Left kidney (tissue), 8 donors: ENCODE data around the gene RBM15. TPM values are rescaled to one million over a fixed set of nuclear protein-coding genes. Genes with fewer than 3 reads are reported as not detected.

Experiments used
- DNase-seq: peaks from one replicate; pipeline ENCODE4 v3.0.0-alpha.2; 2013
- long read RNA-seq, 8 donors: transcript quantifications; one replicate each; lab custom pipeline, GENCODE V29; 2026
- polyA plus RNA-seq: library from polyadenylated mRNA; unstranded; fragments of 120-200 nt; gene quantifications from one replicate; pipeline ENCODE4 v1.2.1, GENCODE V29; 2013; ENCODE audit not compliant: insufficient read length

RBM15 gene, protein sequence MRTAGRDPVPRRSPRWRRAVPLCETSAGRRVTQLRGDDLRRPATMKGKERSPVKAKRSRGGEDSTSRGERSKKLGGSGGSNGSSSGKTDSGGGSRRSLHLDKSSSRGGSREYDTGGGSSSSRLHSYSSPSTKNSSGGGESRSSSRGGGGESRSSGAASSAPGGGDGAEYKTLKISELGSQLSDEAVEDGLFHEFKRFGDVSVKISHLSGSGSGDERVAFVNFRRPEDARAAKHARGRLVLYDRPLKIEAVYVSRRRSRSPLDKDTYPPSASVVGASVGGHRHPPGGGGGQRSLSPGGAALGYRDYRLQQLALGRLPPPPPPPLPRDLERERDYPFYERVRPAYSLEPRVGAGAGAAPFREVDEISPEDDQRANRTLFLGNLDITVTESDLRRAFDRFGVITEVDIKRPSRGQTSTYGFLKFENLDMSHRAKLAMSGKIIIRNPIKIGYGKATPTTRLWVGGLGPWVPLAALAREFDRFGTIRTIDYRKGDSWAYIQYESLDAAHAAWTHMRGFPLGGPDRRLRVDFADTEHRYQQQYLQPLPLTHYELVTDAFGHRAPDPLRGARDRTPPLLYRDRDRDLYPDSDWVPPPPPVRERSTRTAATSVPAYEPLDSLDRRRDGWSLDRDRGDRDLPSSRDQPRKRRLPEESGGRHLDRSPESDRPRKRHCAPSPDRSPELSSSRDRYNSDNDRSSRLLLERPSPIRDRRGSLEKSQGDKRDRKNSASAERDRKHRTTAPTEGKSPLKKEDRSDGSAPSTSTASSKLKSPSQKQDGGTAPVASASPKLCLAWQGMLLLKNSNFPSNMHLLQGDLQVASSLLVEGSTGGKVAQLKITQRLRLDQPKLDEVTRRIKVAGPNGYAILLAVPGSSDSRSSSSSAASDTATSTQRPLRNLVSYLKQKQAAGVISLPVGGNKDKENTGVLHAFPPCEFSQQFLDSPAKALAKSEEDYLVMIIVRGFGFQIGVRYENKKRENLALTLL
- polyA plus RNA-seq: 13.8 TPM
- long read RNA-seq, donor 1, full-length matches to known transcripts: 10 of 10 reads
- long read RNA-seq, donor 1, partial matches to known transcripts: 0 of 10 reads
- long read RNA-seq, donor 1, other reads (novel, unspliced or antisense): 0 of 10 reads
- long read RNA-seq, donor 2, transcript RBM15-203 (1 exons, 3,368 nt): major isoform, 8 of 8 reads
- long read RNA-seq, donor 2, partial matches to known transcripts: 0 of 8 reads
- long read RNA-seq, donor 2, other reads (novel, unspliced or antisense): 0 of 8 reads
- long read RNA-seq, donor 3, transcript RBM15-203 (1 exons, 3,368 nt): major isoform, 6 of 7 reads
- long read RNA-seq, donor 3, partial matches to known transcripts: 0 of 7 reads
- long read RNA-seq, donor 3, other reads (novel, unspliced or antisense): 0 of 7 reads
- long read RNA-seq, donor 4, partial matches to known transcripts: 0 of 1 reads
- long read RNA-seq, donor 4, other reads (novel, unspliced or antisense): 0 of 1 reads
- long read RNA-seq, donor 5, partial matches to known transcripts: 0 of 3 reads
- long read RNA-seq, donor 5, other reads (novel, unspliced or antisense): 0 of 3 reads
- long read RNA-seq, donor 6, transcript RBM15-203 (1 exons, 3,368 nt): major isoform, 5 of 5 reads
- long read RNA-seq, donor 6, partial matches to known transcripts: 0 of 5 reads
- long read RNA-seq, donor 6, other reads (novel, unspliced or antisense): 0 of 5 reads
- long read RNA-seq, donor 7, transcript RBM15-203 (1 exons, 3,368 nt): major isoform, 8 of 39 reads
- long read RNA-seq, donor 7, partial matches to known transcripts: 20 of 39 reads
- long read RNA-seq, donor 7, other reads (novel, unspliced or antisense): 10 of 39 reads
- long read RNA-seq, donor 8, partial matches to known transcripts: 0 of 3 reads
- long read RNA-seq, donor 8, other reads (novel, unspliced or antisense): 0 of 3 reads

DNA sequence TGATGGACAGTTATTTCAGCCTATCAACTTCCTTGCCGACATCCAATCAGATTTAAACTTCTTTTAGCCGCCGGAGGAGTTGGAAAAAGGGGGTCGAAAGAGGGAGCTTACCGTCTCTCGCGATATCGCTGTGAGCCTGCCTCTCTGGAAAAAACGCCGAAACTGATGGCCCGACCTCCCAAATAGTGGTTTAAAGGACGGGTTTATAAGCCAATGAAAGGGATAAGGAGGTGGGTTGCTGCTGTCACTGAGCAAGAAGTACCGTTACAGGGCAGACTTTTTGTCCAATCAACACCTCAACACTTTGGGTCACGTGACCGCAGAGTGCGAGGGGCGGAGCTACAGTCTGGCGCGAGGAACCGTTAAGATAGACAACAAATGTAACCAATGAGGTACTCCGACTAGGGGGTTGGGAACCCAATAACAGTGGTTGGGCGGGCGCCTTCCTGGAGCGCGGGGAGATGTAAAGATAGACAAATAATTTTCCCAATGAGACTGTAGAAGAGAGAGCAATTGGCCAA, at the start of gene RBM15:
Gene RBM15 (plus strand): TSS at position 492 of the 521 bp plus-strand sequence. CDS start 29 bp downstream, at position 521.
- peak; percentile 100 for DNase-seq

DNA sequence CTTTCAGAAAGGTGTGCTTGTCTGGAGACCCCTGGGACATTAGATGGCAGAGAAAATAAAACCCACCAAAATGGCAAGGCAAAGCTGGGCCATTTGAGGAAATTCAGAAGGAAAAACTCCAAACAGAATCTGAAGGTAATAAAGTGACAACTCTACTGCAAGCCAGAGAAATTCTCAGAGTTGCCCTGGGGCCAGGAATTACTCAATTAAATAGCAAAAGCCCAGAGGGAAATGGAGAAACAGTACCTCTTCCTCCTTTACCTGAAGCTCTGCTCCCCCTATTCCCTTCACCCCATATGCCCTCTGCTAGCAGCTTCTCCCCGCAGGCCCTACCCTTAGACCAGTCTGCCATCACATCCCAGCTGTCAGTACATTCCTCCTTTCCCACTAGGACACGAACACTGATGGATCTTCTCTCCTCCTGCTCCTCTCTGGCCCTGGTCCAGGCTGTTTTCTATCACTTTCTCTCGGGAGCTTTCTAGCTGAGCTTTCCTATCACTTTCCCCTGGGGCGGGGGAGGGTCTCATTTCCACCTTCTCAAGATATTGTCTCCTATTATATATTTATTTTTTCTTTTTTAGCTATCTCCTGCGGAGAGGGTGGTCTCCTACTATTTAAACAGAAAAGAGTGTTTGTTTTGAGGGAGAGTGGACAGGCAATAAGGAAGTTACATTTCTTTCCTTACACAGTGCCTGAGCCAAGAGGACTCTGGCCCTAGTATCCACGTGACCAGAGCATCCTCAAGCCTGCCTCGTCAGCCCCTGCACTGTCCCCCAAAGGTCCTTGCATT, 47.7 kb upstream of the RBM15 start:
- no peak for DNase-seq

DNA sequence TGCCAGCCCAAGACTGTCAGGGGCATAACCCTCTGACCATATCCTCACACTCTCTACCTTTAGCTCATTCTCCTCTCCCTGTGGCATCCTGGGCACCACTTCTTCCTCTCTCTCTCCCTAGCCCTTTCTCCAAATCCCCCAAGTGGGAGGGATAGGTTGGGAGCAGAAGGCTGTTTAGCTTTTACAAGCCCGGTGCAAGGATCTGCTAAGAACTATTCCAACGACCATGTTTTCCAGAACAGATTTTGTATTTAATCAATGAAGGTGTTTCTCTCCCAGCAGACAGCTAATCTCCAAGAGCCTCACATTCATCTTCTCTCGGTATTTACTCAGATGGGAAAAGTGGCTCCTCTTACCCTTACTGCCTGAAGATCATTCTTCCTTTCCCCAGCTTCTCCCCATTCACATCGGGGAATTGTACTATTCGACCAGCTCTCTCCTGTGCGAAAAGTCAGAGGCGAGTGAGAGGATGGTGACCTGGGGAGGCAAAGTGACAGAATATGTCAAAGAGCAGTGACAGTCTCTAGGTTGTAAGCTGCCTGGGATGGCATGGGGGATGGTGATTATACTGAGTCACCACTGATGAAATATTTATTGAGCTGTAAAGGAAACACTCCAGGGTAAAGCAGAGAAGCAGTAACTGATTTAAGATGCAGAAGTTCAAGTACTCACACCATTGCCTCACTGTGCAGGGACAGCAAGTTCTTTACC, 47.0 kb upstream of the RBM15 start:
- no peak for DNase-seq

DNA sequence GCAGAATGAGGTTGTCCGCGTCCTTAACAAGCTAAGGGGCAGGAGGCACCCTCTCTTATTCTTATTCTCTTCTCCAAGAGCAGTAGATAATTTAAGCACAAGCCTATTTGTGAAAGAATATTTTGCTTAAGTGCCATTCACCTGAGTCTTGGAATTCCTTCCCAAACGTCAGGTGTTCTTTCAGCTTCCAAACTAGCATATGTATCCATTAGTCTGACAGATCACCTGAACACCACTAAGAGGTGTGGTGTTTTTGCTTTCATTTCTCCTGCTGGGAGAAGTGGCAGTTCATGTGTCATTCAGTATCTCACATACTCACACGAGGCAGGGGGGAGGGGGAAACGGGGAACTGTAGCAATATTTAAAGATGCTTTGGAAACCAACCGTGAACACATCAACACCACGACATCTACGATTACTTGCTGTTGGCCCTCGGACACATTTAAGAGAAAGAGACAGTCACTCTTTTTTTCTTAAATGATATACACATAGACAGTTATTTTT, 45.5 kb upstream of the RBM15 start:
- DNase-seq: no peak

DNA sequence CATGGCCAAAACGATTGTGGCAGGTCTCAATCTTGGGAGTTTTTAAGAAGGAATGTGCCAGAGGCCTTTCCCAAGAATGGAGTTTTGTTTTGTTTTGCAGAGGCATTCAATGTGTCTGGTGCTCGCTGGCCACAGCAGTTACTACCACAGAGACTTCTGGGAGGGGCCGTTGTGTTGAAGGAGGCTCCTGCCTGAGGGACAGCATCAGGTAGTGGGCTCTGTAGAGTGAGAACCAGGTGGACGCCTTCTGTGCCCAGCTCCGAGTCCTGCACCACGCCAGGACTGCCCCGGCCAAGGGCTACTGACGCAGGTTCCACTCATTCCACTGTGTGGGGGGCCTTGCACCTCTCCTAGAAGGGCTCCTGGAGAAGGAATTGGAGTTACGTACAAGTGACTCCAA, 44.9 kb upstream of the RBM15 start:
- DNase-seq: no peak

DNA sequence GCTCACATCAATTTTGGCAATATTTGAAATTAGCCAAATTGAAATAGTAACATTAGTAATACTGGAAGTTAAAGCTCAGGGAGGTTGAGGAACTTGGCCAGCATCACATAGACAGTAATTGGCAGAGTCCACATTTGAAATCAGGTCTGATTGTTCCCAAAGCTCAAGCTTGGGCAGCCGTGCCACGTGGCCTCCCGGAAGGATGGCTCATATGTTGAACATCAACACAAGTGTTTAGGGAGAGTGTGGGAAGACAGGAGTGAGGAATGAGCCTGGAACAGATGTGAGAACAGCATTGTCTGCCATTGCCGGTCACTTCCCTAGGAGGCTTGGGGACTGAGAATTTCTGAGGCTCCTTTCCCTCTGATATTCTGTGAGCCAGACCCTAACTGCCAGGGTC, 40.2 kb upstream of the RBM15 start:
- DNase-seq: no peak

DNA sequence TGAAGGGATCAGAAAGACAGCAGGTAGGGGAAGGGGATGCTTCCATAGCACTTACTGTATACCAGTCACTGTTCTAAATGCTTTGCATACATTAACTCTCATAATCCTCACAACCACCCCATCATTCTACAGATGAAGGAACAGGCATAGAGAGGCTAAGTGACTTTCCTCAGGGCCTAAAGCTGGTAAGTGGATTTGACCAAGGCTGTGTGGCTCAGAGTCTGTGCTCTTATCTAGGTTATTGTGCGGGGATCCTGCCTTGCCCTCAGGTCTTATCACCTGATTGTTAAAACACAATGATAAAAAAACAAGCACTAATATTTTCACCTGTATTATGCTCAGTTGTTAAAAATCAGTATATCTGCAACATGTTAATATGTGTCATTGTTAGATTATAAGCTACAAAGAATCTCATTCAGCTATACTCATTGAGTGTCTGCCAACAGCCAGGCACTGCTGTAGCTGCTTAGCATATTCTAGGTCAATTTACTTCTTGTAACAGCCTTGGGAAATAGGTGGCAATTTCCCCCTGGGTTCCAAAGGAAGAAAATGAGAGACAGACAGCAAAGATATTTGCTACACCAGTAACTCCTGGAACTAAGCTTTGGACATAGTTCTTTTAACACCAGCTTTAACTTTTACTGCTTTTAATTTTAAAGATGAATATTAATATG, 38.6 kb upstream of the RBM15 start:
- no peak for DNase-seq

DNA sequence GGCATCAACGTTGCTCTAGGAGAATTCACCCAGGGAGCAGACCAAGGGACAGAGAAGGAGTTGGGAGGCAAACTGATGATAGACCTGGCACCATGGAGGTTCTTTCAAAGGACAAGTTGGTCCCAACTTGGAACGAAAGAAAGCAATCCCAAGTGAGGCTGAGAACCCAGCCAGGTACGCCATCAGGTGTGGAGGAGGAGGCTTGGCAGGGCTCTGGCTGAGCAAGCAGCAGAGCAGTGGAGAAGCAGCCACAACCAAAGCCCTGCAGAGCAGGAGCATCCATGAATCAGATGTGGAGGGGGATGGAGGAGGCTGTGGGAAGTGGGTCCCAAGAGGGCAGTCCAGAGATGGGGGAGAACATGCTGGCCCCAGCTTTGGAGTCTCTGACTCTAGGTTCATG, 36.3 kb upstream of the RBM15 start:
- no peak for DNase-seq

DNA sequence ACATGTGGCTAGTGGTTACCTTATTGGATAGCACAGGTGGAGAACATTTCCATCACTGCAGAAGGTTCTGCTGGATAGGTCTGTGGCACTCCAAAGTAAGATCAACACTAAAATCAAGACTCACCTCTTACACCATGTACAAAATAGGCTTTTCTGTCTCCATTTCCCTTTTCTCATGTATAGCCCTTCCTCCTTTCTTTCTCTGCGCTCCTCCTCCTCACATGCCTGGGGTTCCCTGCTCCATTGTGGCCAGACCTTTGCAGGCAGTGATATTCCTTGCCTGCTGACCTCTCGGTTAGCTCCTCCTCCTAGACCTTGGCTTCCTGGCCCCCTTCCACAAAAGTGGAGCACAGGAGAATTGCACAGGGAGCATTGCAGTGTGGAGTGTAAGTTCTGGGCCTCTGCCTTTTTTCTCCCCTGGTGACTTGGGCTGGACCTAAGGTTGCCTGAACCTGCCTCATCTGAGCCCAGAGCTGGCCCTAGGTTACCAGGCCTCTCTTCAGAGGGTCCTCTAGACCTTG, 33.2 kb upstream of the RBM15 start:
- DNase-seq: no peak

DNA sequence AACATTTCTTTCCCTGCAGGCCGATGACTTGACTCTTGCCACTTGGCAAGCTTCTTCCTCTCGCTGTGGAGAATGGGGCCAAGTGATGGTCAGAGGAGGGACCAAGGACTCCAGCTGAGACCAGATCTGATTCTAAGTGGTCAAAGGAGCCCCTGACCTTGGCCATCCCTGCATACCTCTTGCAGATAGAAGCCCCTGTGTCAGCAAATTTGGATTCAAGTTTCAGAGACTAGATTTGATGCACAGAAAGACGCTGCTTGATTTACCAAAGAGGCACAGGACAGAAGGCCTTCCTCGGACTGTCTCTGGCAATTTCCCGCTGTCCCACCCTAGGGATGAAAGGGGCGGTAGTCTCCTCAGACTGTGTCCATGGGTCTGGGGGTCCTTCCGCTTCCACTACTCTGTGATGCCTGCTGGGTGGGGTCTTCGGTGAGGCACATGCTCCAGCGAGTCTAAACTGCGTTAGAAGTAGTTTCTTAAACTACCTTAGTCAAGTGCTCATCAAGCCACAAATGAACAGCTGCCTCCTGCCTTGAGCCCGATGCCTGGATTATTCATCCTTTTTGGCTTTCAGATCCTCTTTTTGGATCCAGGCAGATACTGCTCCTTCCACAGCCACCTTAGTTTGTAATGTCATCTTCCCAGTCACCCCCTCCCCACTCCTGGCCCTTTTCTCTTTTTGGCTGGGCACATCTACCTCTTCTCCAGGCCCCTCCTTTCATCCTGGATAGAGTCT, 31.8 kb upstream of the RBM15 start:
- DNase-seq: no peak

DNA sequence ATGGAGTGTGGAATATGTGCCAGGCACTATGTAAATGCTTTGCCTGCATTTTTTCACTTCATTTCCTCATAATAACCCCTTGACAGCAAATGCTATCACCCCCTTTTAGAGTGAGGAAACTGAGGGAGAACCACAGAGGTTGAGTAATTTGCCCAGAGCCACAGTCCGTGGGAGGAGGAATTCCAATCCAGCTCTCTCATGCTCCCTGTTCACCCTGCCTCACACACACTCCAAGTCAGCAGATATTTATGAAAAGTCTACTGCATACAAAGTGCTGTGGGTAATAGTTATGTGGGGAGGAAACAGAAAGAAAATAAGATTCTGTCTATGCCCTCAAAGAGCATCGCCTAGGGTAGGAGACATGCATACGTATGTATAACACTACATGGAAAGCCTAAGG, 30.9 kb upstream of the RBM15 start:
- DNase-seq: no peak

DNA sequence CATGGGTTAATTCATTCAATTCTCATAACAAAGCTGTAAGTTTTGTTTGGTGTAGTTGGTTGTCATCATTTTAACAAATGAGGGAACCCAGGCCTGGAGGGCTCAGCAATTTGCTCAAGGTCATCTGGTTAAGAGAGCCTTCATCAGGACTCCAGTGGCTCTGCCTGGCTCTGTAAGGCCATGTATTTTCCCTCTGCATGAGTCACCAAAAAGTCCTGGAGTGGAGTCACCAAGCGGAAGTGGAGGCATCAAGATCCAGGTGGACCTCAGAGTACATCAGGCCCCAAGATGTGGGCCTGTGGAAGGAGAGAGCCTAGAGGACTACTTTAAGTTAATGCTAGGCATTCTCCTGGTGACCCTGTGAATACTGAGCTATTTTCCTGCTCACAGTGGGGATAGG, 30.0 kb upstream of the RBM15 start:
- DNase-seq: no peak

DNA sequence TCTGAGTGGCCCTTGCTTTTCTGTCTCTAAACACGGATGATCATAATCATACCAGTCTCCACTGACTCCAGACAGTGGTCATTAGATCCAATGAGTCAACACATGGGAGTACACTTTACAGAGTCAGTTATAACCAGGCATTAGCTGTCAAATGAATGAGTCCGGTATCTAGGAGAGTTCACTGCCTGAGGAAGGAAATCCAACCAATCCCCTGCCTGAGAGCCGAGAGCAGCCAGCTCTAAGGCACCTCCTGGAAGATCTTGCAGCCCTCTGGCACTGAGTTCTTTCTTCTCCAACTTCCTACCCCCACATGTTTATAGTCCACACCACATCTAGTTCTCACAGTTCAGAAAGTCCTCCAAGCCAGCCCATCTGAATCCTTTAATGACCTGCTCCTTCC, 29.4 kb upstream of the RBM15 start:
- no peak for DNase-seq

DNA sequence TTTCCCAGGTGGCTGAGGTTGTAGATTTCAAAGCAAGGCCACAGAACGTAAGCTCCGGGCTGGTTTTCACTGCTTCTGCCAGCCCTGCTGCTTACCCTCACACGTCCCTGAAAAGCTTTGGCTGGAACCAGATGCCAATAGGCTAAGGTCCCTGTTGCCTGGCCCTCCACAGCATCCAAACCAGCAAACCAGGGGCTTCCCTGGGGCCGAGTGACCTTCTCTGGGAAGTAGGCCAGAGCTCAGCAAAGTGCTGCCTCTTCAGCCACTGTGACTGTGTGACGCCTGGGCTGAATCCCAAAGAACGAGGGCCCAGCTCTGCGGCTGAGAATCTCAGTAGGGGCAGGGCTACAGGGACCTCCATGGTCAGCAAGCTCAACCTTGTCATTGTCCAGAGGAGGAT, 28.9 kb upstream of the RBM15 start:
- no peak for DNase-seq

DNA sequence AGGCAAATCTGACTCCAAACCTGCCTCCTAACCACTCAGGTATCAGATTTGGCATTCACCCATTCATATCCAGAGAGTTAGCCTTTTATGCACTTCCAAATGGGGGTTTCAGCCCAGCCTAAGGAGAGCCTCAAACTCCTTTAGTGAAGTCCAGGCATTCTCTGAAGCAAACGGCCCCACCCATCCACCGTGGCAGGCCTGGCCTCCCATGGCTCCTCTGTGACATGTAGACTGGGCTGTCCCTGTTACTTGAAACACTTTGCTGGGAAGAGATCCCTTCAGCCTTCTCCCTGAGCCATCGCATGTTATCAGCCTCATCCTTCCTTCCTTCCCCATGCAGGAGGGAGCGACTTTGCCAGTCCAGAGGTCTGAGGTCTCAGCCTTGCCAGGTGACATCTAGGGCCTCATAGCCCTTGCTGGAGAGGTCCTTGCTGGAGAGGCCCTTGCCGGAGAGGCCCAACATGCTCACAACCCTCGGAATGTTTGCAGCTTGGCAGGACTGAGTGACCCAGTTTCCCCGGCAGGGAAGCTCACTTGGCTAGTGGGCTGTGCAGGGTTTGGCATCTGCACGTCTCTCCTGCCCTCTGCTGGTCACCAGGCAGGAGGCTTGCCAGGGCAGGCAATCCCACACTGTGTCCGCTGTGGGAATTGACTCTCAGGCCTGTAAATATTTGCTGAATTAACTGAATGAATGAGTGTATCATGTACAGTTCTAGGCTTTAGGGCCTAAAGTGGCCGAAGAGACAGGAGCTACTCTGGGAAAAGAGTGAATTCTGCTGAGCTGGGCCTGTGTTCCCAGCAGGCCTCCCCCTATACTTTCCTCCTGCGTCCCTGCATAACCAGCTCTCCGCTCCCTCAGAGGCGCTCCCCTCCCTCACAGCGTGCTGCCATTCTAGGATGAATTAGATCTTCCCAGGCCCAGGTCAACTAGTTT, 26.7 kb upstream of the RBM15 start:
- peak; percentile 50 for DNase-seq

DNA sequence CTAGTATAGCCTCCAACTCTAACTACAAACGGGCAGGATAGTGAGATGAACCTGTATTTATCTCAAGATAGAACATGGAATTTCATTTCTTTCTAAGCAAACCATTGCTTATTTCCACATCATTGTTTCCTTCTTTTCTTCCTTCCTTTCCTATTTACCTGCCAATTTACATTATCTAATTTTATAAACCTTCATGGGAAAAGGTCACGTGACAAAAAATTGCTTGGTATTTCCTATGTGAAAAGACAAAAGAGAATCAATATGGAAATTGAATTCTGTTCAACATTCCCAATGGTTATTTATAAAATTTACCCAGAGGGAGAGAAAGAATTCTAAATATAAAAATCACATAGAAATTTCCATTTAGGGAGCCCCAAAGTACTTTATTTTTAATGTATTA, 22.4 kb upstream of the RBM15 start:
- no peak for DNase-seq
